Left renal pelvis (tissue), 4 donors: ENCODE results near the gene IVL. TPM values are rescaled to one million over a fixed set of nuclear protein-coding genes. Genes with fewer than 3 reads are reported as not detected.
A peak's percentile ranks its signal among the peaks of the same experiment; 100 is the strongest.

ENCODE experiments used
- DNase-seq, 4 donors: peaks; one replicate each; pipeline ENCODE4 v3.0.0-alpha.2; 2013; ENCODE audit warnings: low read depth in 4 of 4, low spot score in 3 of 4
- polyA plus RNA-seq, 4 donors: library from polyadenylated mRNA; unstranded; fragments of 120-200 nt; gene quantifications; one replicate each; pipeline ENCODE4 v1.2.1, GENCODE V29; 2013; ENCODE audit not compliant: insufficient read length in 4 of 4

The IVL gene
- polyA plus RNA-seq, 4 donors, result 0.13 to 0.62 (median 0.37) TPM; not detected in 1

DNA sequence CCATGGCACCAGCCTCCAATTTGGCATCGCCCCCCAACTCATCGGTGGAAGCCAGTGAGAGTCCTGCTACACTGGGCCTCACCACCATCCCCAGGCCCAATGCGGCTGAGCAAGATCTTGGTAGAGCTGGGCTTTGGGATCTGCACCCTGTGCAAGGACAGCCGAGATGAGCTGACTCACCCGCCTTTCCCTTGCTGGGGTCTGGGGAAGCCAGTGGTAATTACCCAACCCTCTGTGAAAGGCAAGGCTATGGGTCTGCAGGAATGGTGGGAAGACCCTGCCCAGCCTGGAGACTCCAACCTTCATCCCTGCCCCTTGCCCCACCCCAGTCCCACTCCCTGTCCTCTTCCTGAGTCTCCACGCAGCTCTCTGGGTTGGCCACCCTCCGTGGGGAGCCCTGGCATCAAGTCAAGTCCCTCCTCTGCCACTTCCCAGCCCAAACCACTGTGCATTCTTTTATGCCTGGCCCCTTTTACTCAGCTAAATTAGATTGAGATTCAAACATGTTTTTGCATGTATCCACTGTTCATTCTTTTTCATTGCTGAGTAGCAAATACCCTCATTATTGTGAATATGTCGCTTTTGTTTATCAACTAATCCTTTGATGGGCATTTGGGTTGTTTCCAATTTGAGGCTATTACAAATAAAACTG lies 21.5 kb upstream of the IVL start:
- no peak for DNase-seq

DNA sequence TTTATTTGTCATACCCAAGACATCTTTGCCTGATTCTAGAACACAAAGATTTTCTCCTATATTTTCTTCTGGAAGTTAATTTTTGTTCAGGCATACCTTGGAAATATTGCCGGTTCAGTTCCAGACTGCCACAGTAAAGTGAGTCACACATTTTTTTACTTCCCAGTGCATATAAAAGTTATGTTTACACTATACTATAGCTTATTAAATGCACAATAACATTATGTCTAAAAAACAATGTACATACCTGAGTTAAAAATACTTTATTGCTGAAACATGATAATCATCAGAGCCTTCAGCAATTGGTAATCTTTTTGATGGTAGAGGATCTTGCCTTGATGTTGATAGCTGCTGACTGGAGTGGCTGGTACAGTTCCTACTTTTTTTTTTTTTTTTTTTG lies 20.2 kb upstream of the IVL start:
- DNase-seq, result no peak

DNA sequence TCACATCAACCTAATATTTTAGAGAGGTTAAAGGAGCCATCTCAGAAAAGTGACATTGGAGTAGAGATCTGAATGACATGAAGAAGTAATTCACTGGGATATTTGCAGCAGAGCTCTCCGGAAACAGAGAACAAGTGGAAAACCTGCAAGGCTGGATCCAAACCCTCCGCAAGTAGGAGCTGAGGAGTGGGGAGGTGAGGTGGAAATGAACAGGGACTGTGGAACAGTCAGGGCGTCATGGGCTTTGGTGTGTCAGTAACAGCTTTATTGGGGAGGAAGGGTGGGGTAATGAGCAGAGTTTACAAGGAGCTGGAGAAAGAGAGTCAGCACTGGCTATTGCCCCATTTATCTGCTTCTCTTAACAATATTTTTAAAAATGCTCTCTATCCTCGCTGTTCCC lies 9.3 kb upstream of the IVL start:
- DNase-seq, result no peak

DNA sequence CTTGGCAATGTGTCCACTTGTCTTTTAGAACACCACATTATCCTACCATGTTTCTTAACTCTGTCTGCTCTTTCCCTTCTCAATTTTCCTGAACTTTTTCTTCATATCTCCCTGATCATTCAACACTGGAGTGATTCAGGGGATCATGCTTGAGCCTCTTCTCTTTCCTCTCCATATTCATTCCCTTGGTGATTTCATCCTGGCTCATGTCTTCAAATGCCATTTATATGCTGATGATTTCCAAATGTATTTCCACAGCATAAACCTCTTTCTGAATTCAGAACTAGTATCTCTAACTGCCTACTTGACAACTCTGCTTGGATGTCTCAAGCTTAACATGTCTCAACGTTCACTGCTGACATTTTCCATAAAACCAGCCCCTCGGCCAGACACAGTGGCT lies 8.5 kb upstream of the IVL start:
- no peak for DNase-seq

DNA sequence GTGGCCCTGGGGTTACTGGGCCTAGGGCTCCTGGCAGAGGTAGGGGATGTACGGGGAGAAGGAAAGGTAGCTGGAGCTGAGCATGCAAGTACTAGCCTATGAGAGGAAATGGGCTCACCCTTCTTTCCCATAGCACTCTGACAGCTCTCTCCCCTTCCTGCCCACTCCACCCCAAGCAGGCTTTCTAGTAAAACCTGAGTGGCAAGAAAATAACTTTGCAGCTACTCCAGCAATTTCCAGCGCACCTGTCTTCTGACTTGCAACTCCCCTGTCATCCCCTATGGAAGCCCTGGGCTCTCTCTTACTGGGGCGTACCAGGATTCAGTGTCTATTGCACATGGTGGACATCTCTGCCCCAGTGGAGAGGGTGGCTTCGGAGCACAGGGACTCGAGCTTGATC lies 6.7 kb upstream of the IVL start:
- DNase-seq, result no peak

DNA sequence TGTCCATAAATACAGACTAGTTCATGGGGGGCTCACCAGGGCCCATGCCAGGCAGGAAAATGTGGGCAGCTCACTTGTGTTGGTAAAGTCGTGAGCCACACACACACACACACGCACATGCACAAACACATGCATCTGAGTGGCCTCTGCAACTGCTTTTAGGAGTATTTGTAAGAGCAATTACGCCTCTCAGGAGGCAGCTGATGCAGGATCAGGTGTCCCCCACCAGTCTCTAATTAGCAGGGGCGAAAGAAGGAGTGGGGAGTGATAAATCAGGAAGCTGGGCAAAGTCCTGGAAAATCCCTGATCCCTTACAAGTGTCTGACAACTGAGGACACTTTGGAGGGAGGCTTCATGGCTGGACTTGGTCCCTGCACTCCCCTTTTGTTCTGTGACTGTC lies 5.7 kb upstream of the IVL start:
- DNase-seq, result peak in 3 of 4 donors; percentile 0 to 22 (median 14)

DNA sequence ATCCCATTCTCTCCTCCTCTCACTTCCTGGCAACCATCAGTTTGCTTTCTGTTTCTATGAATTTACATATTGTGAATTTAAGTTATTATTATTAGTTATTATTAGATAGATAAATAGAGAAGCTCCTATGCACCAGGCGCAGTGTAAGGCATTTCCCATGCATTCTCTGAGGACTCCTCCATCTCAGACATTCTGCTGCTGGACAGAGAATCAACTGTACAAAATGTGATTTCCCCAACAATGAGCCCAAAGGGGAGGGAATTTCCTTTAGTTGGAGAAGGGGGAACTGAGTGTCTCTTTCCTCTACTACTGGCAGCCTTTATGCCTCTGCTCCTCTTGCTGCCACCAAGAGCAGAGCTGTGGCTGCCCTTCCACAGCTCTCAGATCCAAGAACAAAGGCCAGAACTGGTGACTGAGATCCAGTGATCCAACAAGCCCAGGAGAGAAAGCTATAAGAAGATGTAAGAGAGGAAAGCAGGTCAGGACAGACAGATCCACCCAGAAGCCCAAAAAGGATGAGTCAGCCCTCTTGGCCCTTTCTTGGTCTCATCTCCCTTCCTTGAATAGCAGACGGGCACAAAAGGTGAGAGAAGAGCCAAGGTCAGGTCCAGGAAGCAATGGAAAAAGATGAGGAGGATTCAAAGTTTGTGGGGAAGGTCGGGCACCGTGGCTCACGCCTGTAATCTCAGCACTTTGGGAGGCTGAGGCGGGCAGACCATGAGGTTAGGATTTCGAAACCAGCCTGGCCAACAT lies 3.5 kb upstream of the IVL start:
- DNase-seq, result no peak

DNA sequence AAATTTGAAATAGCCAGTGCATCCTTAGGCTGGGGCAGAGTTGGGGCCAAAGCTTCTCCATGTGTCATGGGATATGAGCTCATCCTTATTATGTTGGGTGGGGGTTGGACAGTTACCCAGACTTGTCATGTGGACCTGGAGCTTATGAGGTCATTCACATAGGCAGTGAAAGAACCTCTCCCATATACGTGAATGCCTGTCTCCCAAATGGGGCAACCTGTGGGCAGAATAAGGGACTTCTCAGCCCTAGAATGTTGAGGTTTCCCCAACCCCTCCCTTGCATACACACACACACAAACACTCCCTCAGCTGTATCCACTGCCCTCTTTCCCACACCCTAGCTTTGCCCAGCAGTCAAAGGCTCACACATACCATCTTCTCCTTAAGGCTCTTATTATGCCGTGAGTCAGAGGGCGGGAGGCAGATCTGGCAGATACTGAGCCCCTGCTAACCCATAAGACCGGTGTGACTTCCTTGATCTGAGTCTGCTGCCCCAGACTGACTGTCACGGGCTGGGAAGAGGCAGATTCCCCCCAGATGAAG lies 2.3 kb upstream of the IVL start:
- no peak for DNase-seq

DNA sequence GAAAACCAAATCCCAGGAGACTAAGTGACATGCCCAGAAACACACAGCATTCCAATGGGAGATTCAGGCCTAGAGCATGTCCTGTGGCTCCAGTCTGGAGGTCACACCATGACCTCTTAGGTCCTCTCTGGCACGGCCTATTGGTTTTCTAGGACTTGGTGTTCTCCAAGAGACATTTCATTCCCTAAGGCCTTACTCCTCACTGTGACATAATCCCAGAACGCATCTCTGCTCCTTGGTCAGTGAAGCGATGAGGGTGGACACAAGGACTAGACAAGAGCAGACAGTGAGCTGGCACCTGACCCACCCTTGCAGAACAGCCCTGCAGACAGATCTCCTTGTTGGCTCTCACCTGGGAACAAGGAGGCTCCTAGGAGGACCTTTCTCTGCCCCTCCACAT lies 860 bp downstream of the IVL start:
- DNase-seq, result no peak

DNA sequence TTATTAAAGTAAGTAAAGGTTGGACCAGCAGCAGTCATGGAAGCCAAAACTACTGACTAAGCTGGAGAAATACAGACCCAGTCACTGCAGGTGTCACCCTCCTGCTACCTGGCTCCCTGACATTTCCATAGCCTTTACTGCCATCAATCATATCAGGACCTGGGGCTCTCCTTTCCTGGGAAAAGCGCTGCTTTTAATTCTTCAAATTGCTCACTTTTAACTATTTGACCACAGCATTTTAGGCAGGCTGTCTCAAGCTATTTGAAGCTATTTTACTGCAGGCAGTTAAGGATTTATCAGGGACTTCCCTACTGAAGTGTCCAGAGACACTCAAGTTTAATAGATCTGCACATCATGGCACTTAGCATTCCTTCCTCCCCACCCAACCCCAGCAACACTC lies 4.1 kb downstream of the IVL start:
- DNase-seq, result no peak

DNA sequence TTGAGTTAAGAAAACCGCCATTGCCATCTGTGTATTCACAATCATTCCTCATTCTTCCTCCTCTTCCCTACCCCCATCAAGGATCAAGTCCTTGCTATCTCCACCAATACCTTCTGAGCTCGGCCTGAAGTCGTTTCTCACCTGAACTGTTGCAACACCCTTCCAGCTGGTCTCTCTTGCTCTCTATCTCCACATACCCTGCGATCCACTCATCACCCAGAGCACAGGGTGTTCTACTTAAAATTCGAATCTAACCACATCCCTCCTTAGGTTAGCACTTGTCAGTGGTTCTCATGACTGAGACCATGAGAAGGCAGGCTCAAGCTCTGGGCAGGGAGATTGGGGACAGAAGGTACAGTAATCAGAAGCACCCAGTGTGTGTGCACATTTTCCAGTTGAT lies 4.6 kb downstream of the IVL start:
- no peak for DNase-seq

DNA sequence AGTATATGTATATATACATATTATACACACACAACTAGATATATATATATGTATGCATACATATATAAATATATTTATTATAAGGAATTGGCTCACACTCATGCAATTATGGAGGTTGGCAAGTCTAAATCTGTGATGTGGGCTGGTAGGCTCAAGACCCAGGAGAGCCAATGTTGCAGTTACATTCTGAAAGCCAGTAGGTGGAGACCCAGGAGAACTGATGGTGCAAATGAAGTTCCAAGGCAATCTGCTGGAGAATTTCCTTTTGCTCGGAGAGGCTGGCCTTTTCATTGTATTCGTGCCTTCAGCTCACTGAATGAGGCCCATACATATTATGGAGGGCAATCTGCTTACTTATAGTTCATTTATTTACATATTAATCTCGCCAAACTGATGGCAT lies 9.4 kb downstream of the IVL start:
- peak in 2 of 4 donors; percentile 3 to 14 for DNase-seq

DNA sequence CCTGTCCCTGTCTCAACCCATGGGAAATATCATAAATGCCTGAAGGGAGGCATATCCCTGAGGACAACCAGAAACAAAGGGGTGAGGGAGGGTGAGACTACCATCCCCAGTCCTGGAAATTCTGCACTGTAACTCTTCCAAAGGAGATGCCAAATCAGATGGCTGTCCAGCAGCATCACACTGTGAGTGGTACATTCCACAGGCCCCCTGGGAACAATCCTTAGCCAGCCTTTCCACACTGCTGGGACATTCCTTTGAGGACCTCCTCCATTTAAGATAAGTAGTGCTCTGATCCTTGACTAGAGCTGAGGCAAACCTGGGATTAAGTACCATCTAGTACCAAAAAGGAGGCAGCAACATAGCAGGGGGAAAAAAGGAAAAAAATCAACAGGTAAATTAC lies 10.7 kb downstream of the IVL start:
- no peak for DNase-seq

DNA sequence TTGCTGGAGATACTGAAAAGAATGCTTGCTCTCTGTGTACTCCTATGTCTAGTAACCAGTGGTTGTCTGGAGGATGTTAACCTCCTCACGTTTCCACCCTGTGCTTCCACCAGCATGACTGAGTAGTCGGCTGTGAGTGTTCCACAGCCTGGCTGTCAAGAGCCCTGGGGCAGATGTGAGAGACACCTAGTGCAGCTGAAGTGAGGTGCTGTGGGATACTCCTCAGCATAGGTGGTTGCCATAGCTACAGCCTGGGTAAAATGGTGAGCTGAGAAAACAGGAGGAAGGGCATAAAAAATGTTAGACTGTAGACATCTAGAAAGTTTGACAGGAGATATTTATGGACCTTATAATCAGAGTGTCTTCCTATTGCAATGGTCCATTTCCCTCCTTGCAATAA lies 15.8 kb downstream of the IVL start:
- no peak for DNase-seq

DNA sequence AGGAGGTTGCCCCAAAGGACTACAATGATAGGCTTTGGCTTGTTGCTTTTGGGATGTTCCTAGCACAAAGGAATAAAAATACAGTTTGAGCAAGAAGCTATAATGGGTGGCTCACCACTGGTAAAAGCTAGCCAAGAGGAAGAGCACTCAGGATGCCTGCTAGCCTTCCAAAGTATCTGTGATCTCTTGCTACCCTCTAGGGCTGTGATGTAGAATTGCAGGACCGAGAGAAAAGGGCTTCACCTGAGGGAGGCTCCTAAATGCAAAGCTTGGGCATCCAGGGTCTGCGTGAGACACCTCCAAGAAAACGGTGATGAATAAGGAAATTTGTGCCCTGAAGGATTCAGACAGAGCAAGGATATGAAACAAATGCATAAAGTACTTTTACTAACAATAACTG lies 17.7 kb downstream of the IVL start:
- DNase-seq, result no peak

DNA sequence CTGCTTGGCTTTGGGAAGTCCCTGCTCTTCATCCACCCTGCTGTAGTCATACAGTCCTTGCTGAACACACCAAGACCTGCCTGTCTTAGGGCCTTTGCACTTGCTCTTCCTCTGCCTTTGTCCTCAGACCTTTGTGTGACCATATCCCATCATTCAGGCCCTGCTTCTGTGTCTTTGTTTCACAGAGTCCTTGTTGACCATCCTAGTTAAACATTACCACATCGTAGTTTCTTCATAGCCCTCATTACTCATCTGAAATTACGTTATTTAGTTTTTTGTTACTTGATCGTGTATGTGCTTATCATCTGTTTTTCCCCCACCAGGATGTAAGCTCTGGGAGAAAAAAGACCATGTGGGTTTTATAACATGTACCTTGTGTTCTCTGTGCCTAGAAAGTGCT lies 20.3 kb downstream of the IVL start:
- no peak for DNase-seq

DNA sequence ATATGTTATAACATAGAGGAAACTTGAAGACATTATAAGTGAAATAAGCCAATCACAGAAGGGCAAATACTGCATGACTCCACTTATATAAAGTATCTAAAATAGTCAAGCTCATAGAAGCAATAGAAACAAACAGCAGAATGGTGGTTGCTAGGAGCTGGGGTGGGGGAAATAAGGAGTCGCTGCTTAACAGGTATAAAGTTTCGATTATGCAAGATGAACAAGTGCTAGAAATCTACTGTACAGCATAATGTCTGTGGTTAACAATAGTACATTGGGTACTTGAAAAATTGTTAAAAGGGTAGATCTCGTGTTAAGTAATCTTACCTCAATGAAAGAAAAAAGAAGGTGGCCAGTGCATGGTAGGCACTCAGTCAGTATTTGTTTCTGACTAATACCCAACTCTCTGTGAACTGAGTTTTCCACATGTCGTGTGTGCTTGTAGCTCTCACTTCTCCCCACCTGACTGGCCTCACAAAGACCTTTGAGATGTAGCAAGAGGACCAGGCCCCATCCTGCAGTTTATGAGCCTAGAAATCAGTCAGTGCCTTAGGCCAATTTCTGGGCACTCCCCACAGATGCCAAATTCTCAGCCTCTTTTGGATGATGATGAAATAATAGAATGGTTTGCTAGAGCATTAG lies 23.9 kb downstream of the IVL start:
- DNase-seq, result no peak

DNA sequence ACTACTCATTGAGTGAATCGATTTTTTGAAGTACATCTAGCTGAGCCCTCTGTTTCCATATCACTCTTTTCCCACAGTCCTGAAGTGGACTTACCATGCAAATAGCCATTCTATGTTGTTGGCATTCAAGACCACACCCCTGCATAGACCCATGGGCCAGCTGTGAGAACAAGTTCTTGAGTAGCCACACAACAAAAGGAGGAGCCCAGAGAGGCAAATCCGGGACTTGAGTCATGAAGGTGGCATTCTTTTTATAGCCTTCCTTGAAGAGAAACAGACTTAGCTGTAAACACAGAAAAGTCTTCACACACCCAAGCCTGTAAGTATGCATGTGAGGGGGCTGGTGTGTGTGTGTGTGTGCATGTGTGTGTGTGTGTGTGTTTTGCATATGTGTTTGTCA lies 24.9 kb downstream of the IVL start:
- DNase-seq, result no peak

DNA sequence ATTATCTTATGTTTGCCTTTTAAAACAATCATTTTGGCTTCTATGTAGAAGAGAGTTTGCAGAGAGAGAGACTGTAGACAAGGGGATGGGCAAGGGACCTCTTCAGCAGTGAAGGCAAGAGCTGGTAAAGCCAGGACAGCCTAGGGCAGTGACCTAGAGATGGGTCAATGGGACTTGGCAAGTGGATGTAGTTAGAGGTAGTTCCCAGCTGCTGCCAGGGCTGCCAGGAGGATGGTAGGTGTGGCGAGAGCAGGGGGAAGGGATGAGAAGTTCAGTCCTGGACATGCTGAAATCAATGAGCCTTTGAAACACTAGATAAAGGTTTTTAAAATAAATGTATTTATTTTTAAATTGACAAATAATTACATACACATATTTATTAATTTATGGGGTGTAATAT lies 32.3 kb downstream of the IVL start:
- DNase-seq, result no peak

DNA sequence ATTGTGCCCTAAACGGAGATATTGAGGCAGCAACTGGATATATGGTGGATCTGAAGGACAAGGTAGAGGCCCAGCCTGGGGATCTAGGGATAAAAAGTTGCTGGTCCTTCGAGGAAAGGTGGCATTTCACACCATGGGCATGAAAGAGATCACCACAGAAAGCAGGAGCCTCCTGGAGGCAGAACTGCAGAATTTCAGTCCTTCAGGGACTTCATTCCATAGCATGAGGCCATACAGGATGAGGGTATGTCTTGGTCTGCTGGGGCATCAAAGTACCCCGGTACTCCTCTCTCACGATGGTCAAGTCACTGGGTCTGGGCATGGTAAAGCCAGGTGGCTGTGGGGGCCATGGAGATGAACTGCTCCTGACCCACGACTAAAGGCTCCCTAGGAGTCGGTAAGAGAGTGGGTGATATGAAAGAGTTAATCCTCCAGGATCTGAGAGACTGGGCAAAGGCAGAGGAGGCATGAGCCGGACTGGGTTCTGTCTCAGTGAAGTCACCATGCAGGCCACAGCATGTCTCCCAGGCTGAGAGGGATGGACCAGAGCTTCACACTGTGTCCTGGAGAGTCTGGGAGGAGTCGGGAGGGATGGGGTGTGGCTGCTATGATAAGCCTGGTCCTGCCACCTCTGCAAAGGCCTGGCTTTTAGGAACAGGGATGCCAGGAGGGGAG lies 32.8 kb downstream of the IVL start:
- no peak for DNase-seq

DNA sequence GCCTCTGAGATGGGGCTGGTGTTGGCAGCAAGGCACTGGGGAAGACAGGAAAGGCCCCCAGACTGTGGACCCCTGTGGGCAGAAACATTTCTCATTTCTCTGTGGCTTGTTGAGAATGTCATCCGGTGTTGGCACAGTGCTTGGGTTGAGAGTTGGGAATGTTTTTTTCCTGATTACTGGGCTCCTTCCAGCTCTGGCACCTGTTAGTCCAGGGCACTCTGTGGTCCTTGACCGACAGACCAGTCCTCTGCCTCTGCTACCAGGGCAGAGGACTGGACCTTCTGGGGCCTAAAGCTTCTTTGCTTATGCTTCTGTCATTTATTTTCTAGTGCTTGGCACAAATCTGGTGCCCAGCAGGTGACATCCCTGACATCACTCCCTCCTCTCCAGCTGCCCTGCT lies 33.8 kb downstream of the IVL start:
- no peak for DNase-seq
